H54 (cell line): ENCODE measurements around the gene TCERG1.

ENCODE experiments used
- DNase-seq: peaks from one replicate; pipeline ENCODE4 v3.0.0; 2011; ENCODE audit warnings: low spot score, mixed read lengths; ENCODE audit not compliant: insufficient read length
- FAIRE-seq: peaks from 3 replicates; lab custom pipeline; 2011; peaks lifted over from hg19 to GRCh38; lab: Jason Lieb, UNC
- POLR2A ChIP-seq: IDR thresholded peaks from 2 replicates; pipeline ENCODE4 v1.6.1; 2011; ENCODE audit warnings: low read depth, mild to moderate bottlenecking, low read length

TCERG1 gene

DNA sequence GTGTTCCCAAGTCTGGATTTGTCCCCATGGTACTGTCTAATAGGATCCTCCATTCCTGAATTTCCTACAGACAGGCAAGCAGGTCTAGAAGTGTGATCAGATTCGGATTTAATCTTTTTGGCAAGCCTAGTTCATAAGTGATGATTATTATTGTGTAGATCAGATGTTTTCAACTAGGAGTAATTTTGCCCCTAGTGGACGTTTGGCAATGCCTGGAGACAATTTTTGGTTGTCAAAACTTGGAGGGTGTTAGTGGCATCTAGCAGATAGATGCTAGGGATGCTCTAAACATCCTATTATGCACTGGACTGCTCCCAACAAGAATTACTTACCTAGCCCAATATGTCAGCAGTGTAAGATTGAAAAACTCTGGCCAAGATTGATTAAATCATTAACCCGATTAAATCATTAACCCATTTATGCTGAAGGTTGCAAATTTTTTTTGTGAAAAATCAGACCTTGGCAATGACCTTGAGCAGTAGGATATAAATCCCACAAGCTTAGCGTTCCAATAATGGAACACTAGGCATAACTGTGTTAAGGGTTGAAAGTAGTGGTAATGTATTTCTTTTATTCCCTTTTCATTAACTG lies 28.2 kb downstream of the TCERG1 start:
- DNase-seq (no peak), FAIRE-seq (peak; percentile 75)
- no peak for TF ChIP-seq POLR2A

GRCh38 chr5:146475906-146476305 lies 28.8 kb downstream of the TCERG1 start:
- DNase-seq (no peak), FAIRE-seq (no peak)
- TF ChIP-seq POLR2A, result no peak

GRCh38 chr5:146482775-146483174 lies 35.6 kb downstream of the TCERG1 start:
- no peak for DNase-seq
- no peak for FAIRE-seq
- TF ChIP-seq POLR2A, result no peak

- TF ChIP-seq POLR2A, result no peak
- DNase-seq (no peak), FAIRE-seq (peak; percentile 78)
These were observed 37.7 kb downstream of the TCERG1 start for GRCh38 chr5:146484714-146485391.

DNA sequence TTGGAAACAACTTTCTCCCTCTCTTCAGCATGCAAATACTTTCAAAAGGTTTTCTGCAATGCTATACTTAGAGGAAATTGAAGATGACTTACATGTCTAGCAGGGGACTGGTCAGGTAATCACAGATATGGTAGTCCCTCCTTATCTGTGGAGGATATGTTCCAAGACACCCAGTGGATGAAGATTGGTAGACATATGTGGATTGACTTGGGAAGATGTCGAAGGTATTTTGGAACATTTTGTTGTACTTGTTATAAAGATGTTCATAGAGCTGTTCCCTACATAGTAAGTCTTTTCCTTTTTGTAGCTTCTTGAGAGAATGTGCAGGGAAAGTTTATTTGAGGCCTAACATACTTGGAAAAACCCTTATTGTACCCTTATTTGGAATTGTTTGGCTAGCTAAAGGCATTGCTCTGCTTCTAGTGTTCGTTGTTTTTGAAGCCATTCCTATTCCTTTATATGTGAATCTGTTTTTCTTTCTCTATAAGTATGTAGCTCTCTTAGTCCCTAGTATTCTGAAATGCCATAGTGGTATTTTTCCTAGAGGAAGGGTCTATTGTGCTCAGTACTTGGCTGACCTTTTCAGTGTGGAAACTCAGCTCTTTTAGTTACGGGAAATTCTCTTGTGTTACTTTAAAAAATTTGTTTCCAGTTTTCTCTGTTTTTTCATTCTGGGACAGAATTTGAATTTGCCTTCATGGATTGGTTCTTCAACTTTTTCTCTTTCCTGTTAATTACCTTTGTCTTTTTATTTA lies 43.1 kb downstream of the TCERG1 start:
- FAIRE-seq (peak; percentile 95), DNase-seq (no peak)
- TF ChIP-seq POLR2A, result no peak

- DNase-seq (no peak), FAIRE-seq (no peak)
- no peak for TF ChIP-seq POLR2A
These were observed 47.5 kb downstream of the TCERG1 start for GRCh38 chr5:146494656-146495055.

- FAIRE-seq (peak; percentile 27), DNase-seq (no peak)
These were observed 52.5 kb downstream of the TCERG1 start for GRCh38 chr5:146499680-146500079.

DNA sequence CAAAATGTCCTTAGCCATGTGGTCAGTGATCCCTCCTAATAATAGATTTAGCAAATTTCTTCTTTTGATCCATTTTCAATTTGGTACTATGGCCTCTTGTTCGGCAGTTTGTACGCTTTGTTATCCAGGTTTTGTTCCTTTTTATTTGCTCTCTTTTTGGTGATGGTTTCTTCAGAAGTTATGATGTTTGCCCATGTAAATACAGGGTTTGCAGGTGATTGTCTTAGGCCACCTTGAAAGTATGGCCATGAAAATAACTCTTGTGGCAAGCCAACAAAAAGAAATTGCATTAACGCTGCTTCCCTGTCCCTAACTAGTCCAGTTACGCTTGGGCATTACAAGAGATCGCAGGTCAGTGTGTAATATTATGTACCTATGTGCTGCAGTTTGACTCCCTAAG lies 60.3 kb downstream of the TCERG1 start:
- no peak for FAIRE-seq
- no peak for TF ChIP-seq POLR2A
- no peak for DNase-seq

More at GRCh38 chr5:146499680-146500079, 52.5 kb downstream of the TCERG1 start:
- TF ChIP-seq POLR2A, result no peak

DNA sequence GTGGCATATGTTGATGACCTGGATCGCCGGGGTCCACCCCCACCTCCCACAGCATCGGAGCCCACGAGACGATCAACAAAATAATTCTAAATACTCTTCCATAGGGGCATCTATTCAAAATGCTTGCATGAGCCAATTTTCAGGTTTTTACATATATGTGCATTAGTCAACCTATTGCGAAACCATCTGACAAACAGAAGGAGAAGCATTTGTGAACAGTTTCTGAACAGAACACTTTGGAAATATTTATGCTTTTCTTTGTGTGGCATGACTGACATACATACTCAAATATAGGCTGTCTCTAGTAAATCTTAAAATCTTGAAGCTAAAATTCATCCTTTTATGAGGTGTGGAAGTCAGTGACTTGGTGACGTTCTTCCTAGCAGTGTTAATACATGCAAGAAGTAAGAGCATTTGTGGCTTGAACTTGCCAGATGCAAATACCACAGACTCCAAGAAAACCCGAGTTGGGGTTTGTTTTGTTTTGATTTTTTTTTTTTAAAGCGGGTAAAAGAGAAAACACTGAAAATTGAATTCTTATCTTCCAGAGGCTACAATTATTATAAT lies 63.5 kb downstream of the TCERG1 start:
- FAIRE-seq (no peak), DNase-seq (no peak)
- TF ChIP-seq POLR2A, result no peak

DNA sequence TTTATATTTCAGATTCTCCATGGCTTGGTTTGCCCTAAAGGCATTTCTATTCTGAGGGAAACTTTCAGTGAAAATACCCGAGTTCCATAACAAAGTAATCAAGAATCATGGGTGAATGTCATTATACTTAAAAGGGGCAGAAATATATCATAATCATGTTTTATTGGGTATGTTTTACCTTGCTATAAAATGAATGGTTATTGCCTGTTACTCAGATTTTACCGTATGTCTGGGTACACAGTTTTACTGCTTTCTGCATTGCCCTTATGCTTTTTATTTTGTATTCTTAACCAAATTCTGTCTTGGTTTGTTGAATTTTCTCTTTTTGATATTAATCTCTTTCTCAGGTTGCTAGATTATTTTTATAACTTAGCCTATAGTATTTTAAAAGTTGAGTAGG lies 66.3 kb downstream of the TCERG1 start:
- no peak for FAIRE-seq
- TF ChIP-seq POLR2A, result no peak
- no peak for DNase-seq

DNA sequence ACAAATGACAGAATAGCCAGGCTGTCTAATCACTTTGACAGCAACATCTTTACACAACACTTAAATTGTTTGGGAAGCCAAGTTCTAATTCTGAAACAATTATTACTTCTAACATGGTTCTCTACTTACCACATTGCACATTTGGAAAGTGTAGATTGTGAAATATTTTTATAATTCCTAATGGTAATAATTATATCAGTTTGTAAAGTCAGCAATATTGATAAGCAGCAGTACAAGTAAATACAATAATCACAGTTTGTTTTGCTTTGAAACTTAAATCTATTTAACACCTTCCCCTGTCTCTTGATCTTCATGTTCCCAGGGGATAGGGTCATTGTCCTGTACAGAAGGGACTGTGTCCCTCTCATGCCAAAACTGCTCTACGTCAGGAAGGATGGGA lies 67.4 kb downstream of the TCERG1 start:
- FAIRE-seq, result no peak
- no peak for DNase-seq
- TF ChIP-seq POLR2A, result no peak

DNA sequence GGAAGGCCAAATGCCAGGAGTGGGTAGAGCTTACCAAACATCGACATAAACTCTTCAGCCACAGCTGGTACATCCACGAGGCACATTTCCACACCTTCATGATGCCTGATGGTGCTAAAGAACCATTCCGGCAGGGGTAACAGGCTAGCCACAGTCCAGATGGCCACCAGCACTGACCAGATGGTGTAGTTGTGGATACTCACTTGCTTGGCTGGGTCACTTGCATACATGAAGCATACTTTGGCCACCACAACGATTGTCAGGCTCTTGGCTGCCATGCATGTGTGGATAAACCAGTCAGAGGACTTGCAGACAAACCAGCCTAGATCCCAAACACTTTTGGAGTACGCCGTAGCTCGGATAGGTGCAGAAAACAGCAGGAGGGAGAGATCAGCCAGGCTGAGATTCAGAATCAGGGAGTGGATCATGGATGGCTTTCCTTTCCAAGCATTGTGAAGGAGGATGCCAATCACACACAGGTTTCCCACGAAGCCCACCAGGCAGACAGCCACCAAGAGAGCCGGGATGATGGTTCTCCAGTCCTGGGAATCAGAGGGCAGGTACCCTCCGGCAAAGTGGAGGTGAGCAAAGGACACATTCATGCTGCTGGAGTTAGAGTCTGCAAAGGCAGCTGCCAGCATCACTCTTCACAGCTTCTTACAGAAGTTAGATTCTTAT lies 68.5 kb downstream of the TCERG1 start:
- no peak for TF ChIP-seq POLR2A
- FAIRE-seq (no peak), DNase-seq (no peak)

DNA sequence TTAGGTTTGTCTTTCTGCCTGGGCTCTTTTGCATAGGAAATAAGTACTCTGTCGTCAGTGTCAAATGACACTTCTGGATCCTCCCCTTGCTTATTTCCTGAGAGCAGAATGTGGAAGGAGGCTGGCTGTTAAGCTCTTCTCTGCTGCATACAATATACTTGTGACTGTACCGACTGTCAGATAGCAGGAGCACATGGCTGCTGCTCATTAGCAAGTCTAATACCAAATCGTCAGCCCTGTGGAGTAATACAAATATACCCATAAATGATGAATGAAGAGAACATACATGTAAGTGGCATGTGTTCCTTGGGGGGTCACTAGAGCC lies 69.0 kb downstream of the TCERG1 start, which contains the start of gene GPR151:
Gene GPR151, minus strand, starts transcription at position 40 of the 325 bp plus-strand sequence. CDS start 77 bp downstream, outside the sequence.
- FAIRE-seq (no peak), DNase-seq (no peak)
- TF ChIP-seq POLR2A, result no peak

DNA sequence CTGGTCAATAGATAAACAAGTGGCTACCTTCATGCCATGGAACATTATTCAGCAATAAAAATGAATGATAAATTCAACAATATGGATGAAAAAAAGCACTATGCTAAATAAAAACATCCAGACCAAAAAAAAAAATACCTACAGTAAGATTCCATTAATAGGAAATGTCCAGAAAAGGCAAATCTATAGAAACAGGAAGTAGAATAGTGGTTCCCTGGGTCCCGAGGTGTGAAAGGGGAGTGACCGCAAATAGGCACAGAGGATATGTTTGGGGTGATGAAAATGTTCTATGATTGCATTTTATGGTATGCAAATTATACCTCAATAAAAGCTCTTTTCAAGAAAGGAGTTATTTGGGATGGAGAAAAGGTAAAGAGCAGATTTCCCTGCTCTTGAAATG lies 72.4 kb downstream of the TCERG1 start:
- FAIRE-seq (no peak), DNase-seq (no peak)
- TF ChIP-seq POLR2A, result no peak

DNA sequence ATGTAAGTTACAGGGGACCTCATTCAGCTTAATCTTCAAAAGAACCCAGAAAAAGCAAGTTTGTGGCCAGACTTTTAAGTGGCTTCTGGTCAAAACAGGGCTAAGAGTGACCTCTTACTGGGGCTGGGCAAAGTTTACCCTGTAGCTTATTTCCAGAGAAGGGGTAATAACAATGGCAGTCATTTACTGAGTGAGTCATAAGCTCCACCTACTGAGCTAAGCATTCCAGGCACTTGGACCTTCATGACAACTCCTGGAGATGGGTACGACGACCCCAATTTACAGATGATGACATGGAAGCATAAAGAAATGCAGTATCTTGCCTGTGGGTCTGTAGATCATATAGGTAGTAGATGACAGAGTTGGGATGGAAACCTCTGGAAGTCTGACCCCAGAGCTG lies 73.6 kb downstream of the TCERG1 start:
- DNase-seq, result no peak
- no peak for FAIRE-seq
- TF ChIP-seq POLR2A, result no peak
